AG10803 (cell line): Measurements from ENCODE around the gene PRDX6.
"Not testable (repeated sequence)": the region's sequence is repeated elsewhere in the genome, so short reads cannot be mapped to it uniquely, and the experiment has no call there.

Experiments used
- DNase-seq: peaks from one replicate; pipeline ENCODE4 v3.0.0; 2010; ENCODE audit warnings: low read depth
- H3K4me3 ChIP-seq: 2 replicates; pipeline ENCODE4 v1.5.1; 2011; ENCODE audit warnings: mild to moderate bottlenecking, low read length, control low read depth
- TF ChIP-seq, protein P1 (sequence below): conservative IDR thresholded peaks from 2 replicates; pipeline ENCODE4 v1.5.1; 2011; ENCODE audit warnings: mild to moderate bottlenecking, low read length, control low read depth, inconsistent platforms

The PRDX6 gene

DNA sequence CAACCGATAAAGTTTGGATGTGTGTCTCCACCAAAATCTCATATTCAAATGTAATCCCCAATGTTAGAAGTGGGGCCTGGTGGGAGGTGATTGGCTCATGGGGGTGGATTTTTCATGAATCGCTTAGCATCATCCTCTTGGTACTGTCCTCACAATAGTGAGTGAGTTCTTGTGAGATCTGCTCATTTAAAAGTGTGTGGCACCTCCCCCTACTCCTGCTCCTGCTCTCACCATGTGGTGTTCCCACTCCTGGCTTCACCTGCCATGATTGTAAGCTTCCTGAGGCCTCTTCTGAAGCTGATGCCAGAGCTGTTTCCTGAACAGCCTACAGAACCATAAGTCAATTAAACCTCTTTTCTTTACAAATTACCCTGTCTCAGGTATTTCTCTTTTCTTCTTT, 28.2 kb upstream of the PRDX6 start:
- TF ChIP-seq, protein P1, sequence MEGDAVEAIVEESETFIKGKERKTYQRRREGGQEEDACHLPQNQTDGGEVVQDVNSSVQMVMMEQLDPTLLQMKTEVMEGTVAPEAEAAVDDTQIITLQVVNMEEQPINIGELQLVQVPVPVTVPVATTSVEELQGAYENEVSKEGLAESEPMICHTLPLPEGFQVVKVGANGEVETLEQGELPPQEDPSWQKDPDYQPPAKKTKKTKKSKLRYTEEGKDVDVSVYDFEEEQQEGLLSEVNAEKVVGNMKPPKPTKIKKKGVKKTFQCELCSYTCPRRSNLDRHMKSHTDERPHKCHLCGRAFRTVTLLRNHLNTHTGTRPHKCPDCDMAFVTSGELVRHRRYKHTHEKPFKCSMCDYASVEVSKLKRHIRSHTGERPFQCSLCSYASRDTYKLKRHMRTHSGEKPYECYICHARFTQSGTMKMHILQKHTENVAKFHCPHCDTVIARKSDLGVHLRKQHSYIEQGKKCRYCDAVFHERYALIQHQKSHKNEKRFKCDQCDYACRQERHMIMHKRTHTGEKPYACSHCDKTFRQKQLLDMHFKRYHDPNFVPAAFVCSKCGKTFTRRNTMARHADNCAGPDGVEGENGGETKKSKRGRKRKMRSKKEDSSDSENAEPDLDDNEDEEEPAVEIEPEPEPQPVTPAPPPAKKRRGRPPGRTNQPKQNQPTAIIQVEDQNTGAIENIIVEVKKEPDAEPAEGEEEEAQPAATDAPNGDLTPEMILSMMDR = no peak
- no peak for DNase-seq
- no peak overlapping the region for H3K4me3 ChIP-seq

DNA sequence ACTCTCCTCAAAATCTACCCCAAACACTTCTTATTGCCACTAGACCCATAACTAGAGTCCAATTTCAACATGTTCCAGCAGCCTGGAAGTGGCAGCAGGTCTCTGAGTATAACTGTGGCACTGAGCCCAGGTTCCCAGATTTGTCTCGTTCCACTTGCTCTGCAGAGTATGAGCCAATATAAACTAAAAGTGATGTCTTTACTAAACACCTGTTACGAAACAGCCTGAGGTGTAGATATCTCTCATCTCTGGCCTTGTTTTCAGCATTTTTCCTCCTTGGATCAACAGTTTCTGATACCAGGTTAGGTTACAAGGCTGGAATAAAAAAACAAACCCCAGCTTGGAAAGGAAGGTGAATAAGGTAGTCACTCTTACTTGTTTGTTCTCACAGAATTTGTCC, 25.2 kb upstream of the PRDX6 start:
- TF ChIP-seq, protein P1 = no peak
- no peak for DNase-seq
- no peak overlapping the region for H3K4me3 ChIP-seq

DNA sequence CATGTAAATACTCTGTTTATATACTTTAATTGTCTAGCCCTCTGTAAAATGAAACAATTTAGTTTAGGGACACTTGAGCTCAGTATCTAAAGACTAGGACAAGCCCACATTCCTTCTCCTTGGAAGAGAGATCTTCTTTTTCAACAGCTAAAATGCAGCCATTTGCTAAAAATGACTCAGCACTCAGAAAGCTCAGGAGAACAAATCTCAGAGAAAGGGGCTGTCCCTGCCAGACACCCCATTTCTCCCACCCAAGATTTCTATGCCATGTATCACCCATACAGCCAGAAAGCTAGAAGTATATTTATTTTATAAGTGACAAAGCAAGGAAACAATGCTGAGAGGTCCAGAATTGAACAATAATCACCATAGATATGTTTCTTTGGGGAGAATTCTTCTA, 23.2 kb upstream of the PRDX6 start:
- H3K4me3 ChIP-seq = no peak overlapping the region
- TF ChIP-seq, protein P1 = no peak
- DNase-seq = peak; percentile 30

DNA sequence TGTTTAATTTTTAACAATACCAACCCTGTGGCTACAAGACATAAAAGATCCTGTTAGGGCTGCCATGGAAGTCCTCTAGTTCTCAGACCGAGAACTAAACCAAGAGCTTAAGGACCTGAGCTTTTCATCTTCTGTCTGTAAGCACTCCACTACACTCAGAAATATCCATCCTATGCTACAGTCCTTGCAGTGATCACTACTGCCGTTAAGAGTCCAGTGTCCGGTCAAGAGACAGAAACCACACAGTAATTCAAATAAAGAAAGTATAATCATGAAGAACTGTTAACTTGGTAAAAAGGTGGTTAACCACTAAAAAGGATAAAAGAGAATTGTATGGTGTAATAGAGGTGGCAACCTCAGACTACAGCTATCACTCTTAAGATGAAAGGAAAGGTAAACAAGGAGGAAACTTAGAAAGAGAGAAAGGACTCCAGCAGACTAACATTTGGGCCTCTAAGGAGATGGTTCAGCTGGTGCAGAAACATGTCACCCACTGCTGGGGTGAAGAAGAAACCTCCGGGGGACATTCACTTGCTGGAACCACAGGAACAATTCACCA, 22.1 kb upstream of the PRDX6 start:
- no peak overlapping the region for H3K4me3 ChIP-seq
- no peak for DNase-seq
- TF ChIP-seq, protein P1 = no peak

DNA sequence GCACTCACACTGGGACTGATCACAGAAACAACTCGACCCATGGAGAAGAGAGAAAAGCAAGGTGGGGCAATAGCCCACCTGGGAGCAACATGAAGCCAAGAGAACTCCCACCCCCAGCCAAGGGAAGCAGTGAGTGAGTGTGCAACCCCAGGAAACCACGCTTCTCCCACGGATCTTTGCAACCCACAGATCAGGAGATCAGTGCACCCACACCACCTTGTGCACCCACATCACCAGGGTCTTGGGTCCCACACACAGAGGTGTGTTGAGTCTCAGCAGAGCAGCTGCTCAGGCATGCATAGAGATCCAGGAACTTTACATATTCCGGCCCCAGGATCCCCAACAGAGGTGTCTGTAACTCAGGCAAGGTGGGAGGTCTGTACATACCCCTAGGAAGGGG, 17.2 kb upstream of the PRDX6 start:
- TF ChIP-seq, protein P1 = no peak
- no peak for DNase-seq
- H3K4me3 ChIP-seq = no peak overlapping the region

DNA sequence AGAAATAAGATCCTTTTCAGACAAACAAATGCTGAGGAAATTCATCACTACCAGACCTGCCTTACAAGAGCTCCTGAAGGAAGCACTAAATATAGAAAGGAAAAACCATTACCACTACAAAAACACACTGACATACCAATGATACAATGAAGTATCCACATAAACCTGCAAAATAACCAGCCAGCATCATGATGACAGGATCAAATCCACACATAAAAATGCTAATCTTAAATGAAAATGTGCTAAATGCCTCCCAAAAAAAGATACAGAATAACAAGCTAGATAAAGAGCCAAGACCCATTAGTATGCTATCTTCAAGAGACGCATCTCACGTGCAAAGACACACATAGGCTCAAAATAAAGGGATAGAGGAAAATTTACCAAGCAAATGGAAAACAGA, 14.5 kb upstream of the PRDX6 start:
- H3K4me3 ChIP-seq, DNase-seq: not testable (repeated sequence)

DNA sequence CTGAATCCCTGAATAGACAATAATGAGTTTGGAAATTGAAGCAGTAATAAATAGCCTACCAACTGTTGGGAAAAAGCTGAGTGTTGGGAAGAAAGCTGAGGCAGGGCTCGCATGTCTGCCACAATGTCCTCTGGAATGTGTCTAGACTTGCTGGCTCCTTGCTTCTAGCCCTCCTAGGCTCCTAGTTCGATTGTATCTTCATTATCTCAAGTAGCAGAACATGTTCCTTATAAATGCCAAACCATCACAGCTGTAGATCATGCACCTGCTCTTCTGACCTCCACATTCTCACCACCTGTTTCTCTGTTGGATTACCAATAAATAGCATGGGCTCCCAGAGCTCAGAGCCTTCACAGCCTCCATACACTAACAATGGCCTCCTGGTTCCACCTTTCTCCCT, 12.9 kb upstream of the PRDX6 start:
- H3K4me3 ChIP-seq, DNase-seq: not testable (repeated sequence)

DNA sequence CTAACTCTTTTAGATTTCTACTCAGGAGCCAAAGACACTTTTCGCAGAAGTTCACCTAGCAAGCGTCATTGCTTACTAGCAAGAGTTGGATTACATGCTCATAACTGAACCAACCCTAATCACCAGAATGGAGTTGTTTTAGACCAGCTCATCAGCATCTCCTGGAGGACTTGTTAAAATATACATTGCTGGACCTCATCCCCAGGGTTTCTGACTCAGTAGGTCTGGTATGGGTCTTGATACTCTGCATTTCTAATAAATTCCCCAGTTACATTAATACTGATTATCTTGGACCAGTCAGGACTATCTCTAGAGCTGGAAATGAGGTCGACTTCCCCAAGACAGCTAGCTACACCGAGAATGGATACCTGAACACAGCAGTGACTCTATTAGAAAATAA, 9.7 kb upstream of the PRDX6 start:
- no peak for DNase-seq
- TF ChIP-seq, protein P1 = no peak
- H3K4me3 ChIP-seq = no peak overlapping the region
